Naive thymus-derived CD4-positive, alpha-beta T cell (primary cell): ENCODE results near the gene GATAD2B. TPM values are rescaled to one million over a fixed set of nuclear protein-coding genes. Genes with fewer than 3 reads are reported as not detected.

Source experiments
- ATAC-seq: fragments of 150-1000 bp; cut with Tn5 transposase; 2 replicates; pipeline ENCODE4 v1.10.0; 2021; ENCODE audit warnings: mild to moderate bottlenecking, moderate library complexity
- CTCF ChIA-PET: fragments of 350-600 bp; sonication (Branson Sonifier 250); formaldehyde crosslinking; loops from one replicate; lab custom pipeline; 2021; ENCODE audit warnings: antibody characterized with exemption; lab: Charles Lee
- POLR2A ChIA-PET: fragments of 350-600 bp; sonication (Branson Sonifier 250); formaldehyde crosslinking; loops from one replicate; lab custom pipeline; 2021; ENCODE audit warnings: antibody characterized with exemption, inconsistent platforms; lab: Charles Lee
- DNase-seq, 9 donors: peaks; one replicate each; pipeline versions ENCODE4 v3.0.0 to v3.0.0-alpha.2; 2020 to 2022; ENCODE audit warnings: mixed read lengths in 1 of 9
- H3K27ac ChIP-seq: one replicate; pipeline ENCODE4 v1.7.0; 2013; ENCODE audit warnings: mild to moderate bottlenecking, low read depth, low read length, moderate library complexity
- H3K27me3 ChIP-seq, 2 donors: one replicate each; pipeline ENCODE4 v1.7.0; 2013; ENCODE audit warnings: low read length in 2 of 2, mild to moderate bottlenecking in 2 of 2, moderate library complexity in 2 of 2; ENCODE audit not compliant: control insufficient read depth in 2 of 2, insufficient read depth in 2 of 2
- H3K36me3 ChIP-seq, 3 experiments: 1 replicate in 2 of 3; 2 replicates in 1 of 3; pipeline ENCODE4 v1.7.0; 2013; ENCODE audit warnings: low read length in 3 of 3, mild to moderate bottlenecking in 3 of 3, moderate library complexity in 1 of 3; ENCODE audit not compliant: insufficient read depth in 3 of 3, control insufficient read depth in 2 of 3
- H3K4me1 ChIP-seq, 2 donors: one replicate each; pipeline ENCODE4 v1.7.0; 2013; ENCODE audit warnings: low read length in 2 of 2, mild to moderate bottlenecking in 2 of 2, moderate library complexity in 1 of 2; ENCODE audit not compliant: control insufficient read depth in 2 of 2, insufficient read depth in 2 of 2
- H3K4me3 ChIP-seq: 2 replicates; pipeline ENCODE4 v1.7.0; 2013; ENCODE audit warnings: mild to moderate bottlenecking, low read length
- H3K9me3 ChIP-seq, 3 experiments: 1 replicate in 2 of 3; 2 replicates in 1 of 3; pipeline ENCODE4 v1.7.0; 2013; ENCODE audit warnings: low read length in 3 of 3; ENCODE audit not compliant: control insufficient read depth in 2 of 3
- H3K27ac Mint-ChIP-seq, 9 donors: one replicate each; pipeline ENCODE4 v1.8.0; 2020 to 2022; ENCODE audit warnings: mixed read lengths in 9 of 9, mild to moderate bottlenecking in 8 of 9, moderate library complexity in 5 of 9, inconsistent platforms in 2 of 9
- H3K27me3 Mint-ChIP-seq, 5 donors: one replicate each; pipeline ENCODE4 v1.8.0; 2021 to 2022; ENCODE audit warnings: mixed read lengths in 5 of 5, mild to moderate bottlenecking in 1 of 5
- H3K36me3 Mint-ChIP-seq, 5 donors: one replicate each; pipeline ENCODE4 v1.8.0; 2020 to 2022; ENCODE audit warnings: mixed read lengths in 5 of 5, mild to moderate bottlenecking in 3 of 5, inconsistent platforms in 1 of 5
- H3K4me1 Mint-ChIP-seq, 7 donors: one replicate each; pipeline ENCODE4 v1.8.0; 2020 to 2022; ENCODE audit warnings: mixed read lengths in 7 of 7, mild to moderate bottlenecking in 3 of 7, inconsistent platforms in 1 of 7
- H3K4me3 Mint-ChIP-seq, 10 donors: one replicate each; pipeline ENCODE4 v1.8.0; 2020 to 2022; ENCODE audit warnings: mild to moderate bottlenecking in 10 of 10, mixed read lengths in 10 of 10, moderate library complexity in 6 of 10, inconsistent platforms in 2 of 10
- H3K9me3 Mint-ChIP-seq, 11 donors: one replicate each; pipeline ENCODE4 v1.8.0; 2020 to 2022; ENCODE audit warnings: mixed read lengths in 11 of 11, mild to moderate bottlenecking in 4 of 11, inconsistent platforms in 1 of 11, moderate library complexity in 1 of 11
- intact Hi-C, 2 donors: fragments of 100-400 bp; cut with micrococcal nuclease; formaldehyde crosslinking; loops; one replicate each; pipeline ENCODE4 v1.15.1; 2023
- polyA plus RNA-seq, 2 donors: library from polyadenylated mRNA; unstranded; fragments of 300-500 nt; fragmentation: Illumina TruSeq; gene quantifications; one replicate each; pipeline ENCODE4 v1.2.3, GENCODE V29; 2021
- total RNA-seq, 6 experiments: library from RNA in 5 of 6; stranded (reverse) in 5 of 6; gene quantifications; 1 replicate in 5 of 6; 2 replicates in 1 of 6; pipeline ENCODE4 v1.2.3 and lab custom pipeline; 2021 to 2026

GATAD2B gene
- total and polyA plus RNA-seq, 7 experiments from 2014 or later, result 4.8 to 102 (median 73.7) TPM

GRCh38 chr1:153926405-153926804, 3.6 kb upstream of the GATAD2B start:
- ATAC-seq (no peak), DNase-seq (no peak)
- no peak overlapping the region for H3K4me3 Mint-ChIP-seq
- peaks cover 0 to 3% (median 0%) of the 10 kb centered on the region in 5 donors for H3K27me3 Mint-ChIP-seq
- H3K4me1 Mint-ChIP-seq, result peaks cover 11 to 29% (median 23%) of the 10 kb centered on the region in 7 donors
- peak overlapping the region in 2 of 9 donors; percentile 11 to 55 for H3K27ac Mint-ChIP-seq
- no peaks in the 10 kb centered on the region for H3K9me3 ChIP-seq
- H3K36me3 ChIP-seq, result peaks cover 0 to 31% (median 0%) of the 10 kb centered on the region in 3 experiments
- ChIA-PET POLR2A (interaction anchor here (0.6 to 8.8 kb wide), 4 partner anchors 16 to 1924 kb away, joined by 3 to 122 read pairs (median 6); partner anchors contain the start of genes DENND4B and RPS27), CTCF (no interaction called here)
- peaks cover 0 to 5% (median 0%) of the 10 kb centered on the region in 11 donors for H3K9me3 Mint-ChIP-seq
- peaks cover 0 to 6% (median 0%) of the 10 kb centered on the region in 5 donors for H3K36me3 Mint-ChIP-seq
- H3K4me3 ChIP-seq, result no peak overlapping the region
- intact Hi-C loops, result no loop called here
- H3K27me3 ChIP-seq, result no peaks in the 10 kb centered on the region
- H3K27ac ChIP-seq, result no peak overlapping the region
- H3K4me1 ChIP-seq, result peaks cover 10 to 11% of the 10 kb centered on the region in 2 donors

GRCh38 chr1:153922076-153922971, 448 bp downstream of the GATAD2B start:
- peaks cover 40 to 42% of the 10 kb centered on the region in 2 donors for H3K4me1 ChIP-seq

GRCh38 chr1:153921803-153922075, 1.0 kb downstream of the GATAD2B start:
- Histone ChIP-seq H3K4me3 (peak overlapping the region; percentile 72), H3K27ac (peak overlapping the region; percentile 80), H3K27me3 (no peaks in the 10 kb centered on the region), H3K4me1 (peaks cover 40 to 42% of the 10 kb centered on the region in 2 donors), H3K36me3 (peaks cover 0 to 6% (median 0%) of the 10 kb centered on the region in 3 experiments), H3K9me3 (no peaks in the 10 kb centered on the region)
- ChIA-PET CTCF (interaction anchor here (0.9 to 2.7 kb wide), 5 partner anchors 24 to 125 kb away, joined by 3 to 12 read pairs (median 4); partner anchors contain the start of genes DENND4B, JTB and RAB13), POLR2A (interaction anchor here (0.6 to 8.8 kb wide), 17 partner anchors 8 to 421 kb away, joined by 3 to 122 read pairs (median 5); partner anchors contain the start of genes CREB3L4, CRTC2, DENND4B and INTS3)
- Mint-ChIP-seq H3K27ac (peak overlapping the region; percentile 80 to 99 (median 94)), H3K9me3 (peaks cover 0 to 5% (median 0%) of the 10 kb centered on the region in 11 donors), H3K27me3 (peaks cover 0 to 3% (median 0%) of the 10 kb centered on the region in 5 donors), H3K36me3 (peaks cover 0 to 14% (median 0%) of the 10 kb centered on the region in 5 donors), H3K4me1 (peaks cover 35 to 58% (median 51%) of the 10 kb centered on the region in 7 donors), H3K4me3 (peak overlapping the region; percentile 83 to 96 (median 92))
- ATAC-seq (no peak), DNase-seq (peak in 1 of 9 donors; percentile 31)
- intact Hi-C loops, result loop anchor here (2.0 to 5.0 kb wide), 7 partner anchors 34 to 289 kb away; partner anchors contain the start of genes CHTOP (in 1 of the 2), CRTC2 (in 1 of the 2), ILF2 (in 1 of the 2) and JTB (in 1 of the 2)

More at GRCh38 chr1:153922076-153922971, 448 bp downstream of the GATAD2B start:
- Mint-ChIP-seq H3K27me3 (peaks cover 0 to 3% (median 0%) of the 10 kb centered on the region in 5 donors), H3K4me1 (peaks cover 35 to 58% (median 49%) of the 10 kb centered on the region in 7 donors), H3K27ac (peak overlapping the region; percentile 90 to 99 (median 97)), H3K4me3 (peak overlapping the region; percentile 83 to 96 (median 94)), H3K9me3 (peaks cover 0 to 5% (median 0%) of the 10 kb centered on the region in 11 donors), H3K36me3 (peaks cover 0 to 14% (median 0%) of the 10 kb centered on the region in 5 donors)
- no peaks in the 10 kb centered on the region for H3K27me3 ChIP-seq
- intact Hi-C loops, result loop anchor here (2.0 to 5.0 kb wide), 7 partner anchors 35 to 290 kb away; partner anchors contain the start of genes CHTOP (in 1 of the 2), CRTC2 (in 1 of the 2), ILF2 (in 1 of the 2) and JTB (in 1 of the 2)
- ATAC-seq (no peak), DNase-seq (peak in 2 of 9 donors; percentile 57)
- H3K4me3 ChIP-seq, result peak overlapping the region; percentile 72
- no peaks in the 10 kb centered on the region for H3K9me3 ChIP-seq
- peak overlapping the region; percentile 80 for H3K27ac ChIP-seq
- ChIA-PET POLR2A (interaction anchor here (0.6 to 8.8 kb wide), 33 partner anchors 9 to 1401 kb away, joined by 3 to 122 read pairs (median 4); partner anchors contain the start of genes CREB3L4, CRTC2, DENND4B and INTS3), CTCF (interaction anchor here (0.6 to 2.7 kb wide), 10 partner anchors 9 to 231 kb away, joined by 3 to 12 read pairs (median 4); partner anchors contain the start of genes DENND4B, JTB and RAB13)
- H3K36me3 ChIP-seq, result peaks cover 0 to 6% (median 0%) of the 10 kb centered on the region in 3 experiments

- H3K36me3 ChIP-seq, result peaks cover 0 to 6% (median 0%) of the 10 kb centered on the region in 3 experiments
- intact Hi-C loops, result loop anchor here in 1 of 2 donors (5.0 kb wide), 2 partner anchors 34 to 289 kb away; partner anchors contain the start of gene CHTOP
- no peaks in the 10 kb centered on the region for H3K9me3 ChIP-seq
- DNase-seq (no peak), ATAC-seq (no peak)
- POLR2A ChIA-PET, result interaction anchor here (0.6 to 8.8 kb wide), 13 partner anchors 8 to 278 kb away, joined by 3 to 122 read pairs (median 5); partner anchors contain the start of genes CREB3L4, CRTC2, DENND4B and INTS3
- H3K4me1 Mint-ChIP-seq, result peaks cover 37 to 59% (median 53%) of the 10 kb centered on the region in 7 donors
- H3K9me3 Mint-ChIP-seq, result peaks cover 0 to 5% (median 0%) of the 10 kb centered on the region in 11 donors
- H3K27ac ChIP-seq, result peak overlapping the region; percentile 80
- peak overlapping the region; percentile 83 to 96 (median 92) for H3K4me3 Mint-ChIP-seq
- H3K4me3 ChIP-seq, result peak overlapping the region; percentile 72
- H3K27ac Mint-ChIP-seq, result peak overlapping the region; percentile 80 to 99 (median 94)
- peaks cover 0 to 3% (median 0%) of the 10 kb centered on the region in 5 donors for H3K27me3 Mint-ChIP-seq
- H3K36me3 Mint-ChIP-seq, result peaks cover 0 to 16% (median 2%) of the 10 kb centered on the region in 5 donors
- H3K4me1 ChIP-seq, result peaks cover 40 to 42% of the 10 kb centered on the region in 2 donors
- CTCF ChIA-PET, result interaction anchor here (0.9 to 2.7 kb wide), 5 partner anchors 25 to 124 kb away, joined by 3 to 12 read pairs (median 4); partner anchors contain the start of genes DENND4B, JTB and RAB13
- H3K27me3 ChIP-seq, result no peaks in the 10 kb centered on the region
Measured at GRCh38 chr1:153921080-153921802, 1.5 kb downstream of the GATAD2B start.

- Histone ChIP-seq H3K4me1 (peaks cover 40 to 42% of the 10 kb centered on the region in 2 donors), H3K4me3 (peak overlapping the region; percentile 21), H3K27me3 (no peaks in the 10 kb centered on the region), H3K36me3 (peaks cover 0 to 10% (median 0%) of the 10 kb centered on the region in 3 experiments), H3K27ac (peak overlapping the region; percentile 80), H3K9me3 (no peaks in the 10 kb centered on the region)
- peaks cover 0 to 5% (median 0%) of the 10 kb centered on the region in 11 donors for H3K9me3 Mint-ChIP-seq
- peaks cover 44 to 68% (median 61%) of the 10 kb centered on the region in 7 donors for H3K4me1 Mint-ChIP-seq
- DNase-seq (peak in 5 of 9 donors; percentile 21 to 36 (median 28)), ATAC-seq (no peak)
- peaks cover 0 to 17% (median 5%) of the 10 kb centered on the region in 5 donors for H3K36me3 Mint-ChIP-seq
- peak overlapping the region; percentile 79 to 99 (median 94) for H3K27ac Mint-ChIP-seq
- H3K27me3 Mint-ChIP-seq, result peaks cover 0 to 3% (median 0%) of the 10 kb centered on the region in 5 donors
- POLR2A ChIA-PET, result interaction anchor here (0.5 to 8.8 kb wide), 11 partner anchors 13 to 259 kb away, joined by 3 to 122 read pairs (median 5); partner anchors contain the start of genes DENND4B, JTB and RPS27
- intact Hi-C loops, result loop anchor here in 1 of 2 donors (1.0 to 5.0 kb wide), 3 partner anchors 33 to 288 kb away; partner anchors contain the start of gene CHTOP
- CTCF ChIA-PET, result interaction anchor here (0.9 to 1.6 kb wide), 4 partner anchors 26 to 123 kb away, joined by 3 to 4 read pairs (median 3); no protein-coding TSS in a partner anchor
- H3K4me3 Mint-ChIP-seq, result peak overlapping the region; percentile 83 to 96 (median 92)
Measured at GRCh38 chr1:153919876-153920852, 2.6 kb downstream of the GATAD2B start.
